Esophagus squamous epithelium (tissue), 4 donors: ENCODE data around the gene PPP2R3B.

Source experiments
- POLR2A ChIP-seq, 4 donors: fragments of 450-650 bp; IDR thresholded peaks; one replicate each; pipeline ENCODE4 v1.6.1; 2017; ENCODE audit warnings: antibody characterized with exemption in 4 of 4, mild to moderate bottlenecking in 4 of 4, moderate library complexity in 3 of 4
- TF ChIP-seq, protein P1 (sequence below), 6 experiments: fragments of 450-650 bp in 4 of 6; fragments of 200-600 bp in 2 of 6; sonication (generic) in 2 of 6; IDR thresholded peaks; one replicate each; pipeline ENCODE4 v1.5.1; 2016 to 2019; ENCODE audit warnings: antibody characterized with exemption in 6 of 6, mild to moderate bottlenecking in 4 of 6, moderate library complexity in 4 of 6

DNA sequence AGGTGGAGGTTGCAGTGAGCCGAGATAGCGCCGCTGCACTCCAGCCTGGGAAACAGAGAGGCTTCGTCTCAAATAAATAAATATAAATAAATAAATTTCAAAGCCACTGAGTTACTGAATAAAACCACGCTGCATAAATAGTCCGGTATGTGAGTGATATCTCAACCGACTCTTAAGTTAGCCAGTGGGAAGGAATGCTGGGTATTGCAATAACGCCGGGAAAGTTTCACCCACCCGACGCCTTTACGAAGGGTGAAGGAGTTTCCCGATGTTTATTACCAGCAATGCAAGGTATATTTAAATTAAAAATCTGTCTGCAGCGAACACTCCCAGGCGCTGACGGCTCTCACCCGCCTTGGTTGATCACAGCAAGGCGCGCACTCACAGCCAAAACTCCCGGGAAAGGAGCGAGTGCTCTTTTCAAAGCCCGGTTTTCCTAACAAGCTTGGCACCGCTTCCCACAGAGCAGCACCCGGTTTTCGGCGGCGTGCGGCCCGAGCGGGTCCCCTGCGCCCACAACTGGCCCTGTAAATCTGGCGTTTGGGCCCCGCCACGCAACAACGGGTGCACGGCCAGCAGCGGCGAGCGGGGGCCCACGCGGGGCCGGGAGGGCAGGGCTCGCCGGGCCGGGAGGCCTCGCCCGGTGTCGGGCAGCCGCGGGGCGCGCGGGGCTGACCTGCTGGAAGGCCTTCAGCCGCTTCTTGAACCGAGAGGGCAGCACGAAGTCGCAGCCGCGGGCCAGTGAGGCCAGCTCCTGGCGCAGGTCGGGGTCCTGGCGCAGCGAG is 13.7 kb downstream of the PPP2R3B start:
- TF ChIP-seq, protein P1, sequence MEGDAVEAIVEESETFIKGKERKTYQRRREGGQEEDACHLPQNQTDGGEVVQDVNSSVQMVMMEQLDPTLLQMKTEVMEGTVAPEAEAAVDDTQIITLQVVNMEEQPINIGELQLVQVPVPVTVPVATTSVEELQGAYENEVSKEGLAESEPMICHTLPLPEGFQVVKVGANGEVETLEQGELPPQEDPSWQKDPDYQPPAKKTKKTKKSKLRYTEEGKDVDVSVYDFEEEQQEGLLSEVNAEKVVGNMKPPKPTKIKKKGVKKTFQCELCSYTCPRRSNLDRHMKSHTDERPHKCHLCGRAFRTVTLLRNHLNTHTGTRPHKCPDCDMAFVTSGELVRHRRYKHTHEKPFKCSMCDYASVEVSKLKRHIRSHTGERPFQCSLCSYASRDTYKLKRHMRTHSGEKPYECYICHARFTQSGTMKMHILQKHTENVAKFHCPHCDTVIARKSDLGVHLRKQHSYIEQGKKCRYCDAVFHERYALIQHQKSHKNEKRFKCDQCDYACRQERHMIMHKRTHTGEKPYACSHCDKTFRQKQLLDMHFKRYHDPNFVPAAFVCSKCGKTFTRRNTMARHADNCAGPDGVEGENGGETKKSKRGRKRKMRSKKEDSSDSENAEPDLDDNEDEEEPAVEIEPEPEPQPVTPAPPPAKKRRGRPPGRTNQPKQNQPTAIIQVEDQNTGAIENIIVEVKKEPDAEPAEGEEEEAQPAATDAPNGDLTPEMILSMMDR (IDR thresholded peaks at IDR 0.05), result no peak
- no peak for TF ChIP-seq POLR2A (IDR thresholded peaks at IDR 0.05)
